GM12892 (cell line): Measurements from ENCODE around the gene ATP5ME.

ENCODE experiments used
- DNase-seq: peaks from one replicate; pipeline ENCODE4 v3.0.0; 2011; ENCODE audit not compliant: insufficient read length
- FAIRE-seq: peaks from 2 replicates; lab custom pipeline; 2011; peaks lifted over from hg19 to GRCh38; lab: Jason Lieb, UNC
- POLR2A ChIP-seq: IDR thresholded peaks from 2 replicates; pipeline ENCODE4 v1.6.1; 2011; ENCODE audit warnings: low read depth, low read length, control low read depth
- POLR2AphosphoS5 ChIP-seq: IDR thresholded peaks from 2 replicates; pipeline ENCODE4 v1.6.1; 2011; ENCODE audit warnings: low read depth, low read length, control low read depth
- TAF1 ChIP-seq: IDR thresholded peaks from 2 replicates; pipeline ENCODE4 v1.6.1; 2011; ENCODE audit warnings: low read depth, mild to moderate bottlenecking, control low read depth, low read length, borderline replicate concordance

ATP5ME gene

GRCh38 chr4:654871-655463, 19.1 kb downstream of the ATP5ME start:
- TF ChIP-seq POLR2A = no peak
- no peak for TF ChIP-seq TAF1
- no peak for TF ChIP-seq POLR2AphosphoS5
- DNase-seq (no peak), FAIRE-seq (no peak)

DNA sequence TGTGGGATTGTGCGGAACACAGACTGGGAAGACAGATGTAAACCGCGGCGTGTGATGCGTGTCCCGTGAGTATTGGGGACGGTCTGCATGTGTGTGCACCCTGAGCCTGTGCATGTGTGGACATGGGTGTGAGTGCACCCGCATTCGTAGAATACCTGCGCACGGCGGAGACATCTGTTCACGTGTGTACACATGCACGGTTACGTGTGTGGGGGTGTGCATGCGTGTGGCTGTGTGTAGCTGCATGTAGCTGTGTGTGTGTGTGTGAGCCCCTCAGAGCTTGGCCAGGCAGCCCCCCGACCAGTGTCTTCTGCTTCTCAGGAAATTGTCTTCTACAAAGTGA, 19.6 kb downstream of the ATP5ME start:
- FAIRE-seq (no peak), DNase-seq (no peak)
- TF ChIP-seq POLR2A = no peak
- TF ChIP-seq POLR2AphosphoS5 = no peak
- TF ChIP-seq TAF1 = no peak

GRCh38 chr4:653831-654502, 20.1 kb downstream of the ATP5ME start:
- FAIRE-seq = no peak
- DNase-seq = no peak
- TF ChIP-seq POLR2AphosphoS5 (no peak), TAF1 (no peak), POLR2A (no peak)

DNA sequence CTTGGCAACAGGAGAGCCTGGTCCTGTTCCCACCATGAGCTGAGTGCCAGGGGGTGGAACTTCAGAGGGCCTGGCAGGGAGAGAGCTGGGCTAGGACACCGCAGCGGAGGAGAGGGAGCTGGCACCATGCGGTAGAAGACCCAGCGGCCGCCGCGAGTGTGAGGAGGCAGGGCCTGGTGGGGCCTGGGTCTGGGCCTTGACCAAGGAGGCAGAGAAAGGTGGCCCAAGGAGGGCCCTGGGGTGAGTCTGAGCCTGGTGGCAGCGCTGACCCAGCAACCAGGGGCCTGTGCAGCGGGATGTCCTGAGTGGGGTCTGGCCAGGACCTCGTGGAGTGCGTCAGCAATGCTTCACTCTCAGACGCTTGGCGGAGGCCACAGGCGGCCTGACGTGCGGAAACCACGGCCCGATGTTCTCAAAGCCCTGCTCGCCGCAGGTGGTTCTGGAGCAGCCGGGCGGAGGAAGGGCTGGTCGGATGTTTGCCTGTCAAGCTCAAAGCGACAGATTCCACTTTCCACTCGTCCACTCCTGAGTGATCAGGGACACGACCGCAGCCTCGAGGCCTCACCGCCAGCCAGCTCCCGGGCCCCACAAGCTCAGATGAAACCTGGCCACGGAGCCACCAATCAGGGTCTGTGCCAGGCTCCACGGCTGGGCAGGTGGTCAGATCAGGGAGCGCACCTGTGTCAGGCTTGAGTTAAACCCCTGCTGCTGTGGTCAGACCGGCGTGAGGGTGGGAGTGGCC, 20.8 kb downstream of the ATP5ME start:
- FAIRE-seq = no peak
- no peak for TF ChIP-seq TAF1
- no peak for TF ChIP-seq POLR2A
- TF ChIP-seq POLR2AphosphoS5 = no peak
- no peak for DNase-seq

DNA sequence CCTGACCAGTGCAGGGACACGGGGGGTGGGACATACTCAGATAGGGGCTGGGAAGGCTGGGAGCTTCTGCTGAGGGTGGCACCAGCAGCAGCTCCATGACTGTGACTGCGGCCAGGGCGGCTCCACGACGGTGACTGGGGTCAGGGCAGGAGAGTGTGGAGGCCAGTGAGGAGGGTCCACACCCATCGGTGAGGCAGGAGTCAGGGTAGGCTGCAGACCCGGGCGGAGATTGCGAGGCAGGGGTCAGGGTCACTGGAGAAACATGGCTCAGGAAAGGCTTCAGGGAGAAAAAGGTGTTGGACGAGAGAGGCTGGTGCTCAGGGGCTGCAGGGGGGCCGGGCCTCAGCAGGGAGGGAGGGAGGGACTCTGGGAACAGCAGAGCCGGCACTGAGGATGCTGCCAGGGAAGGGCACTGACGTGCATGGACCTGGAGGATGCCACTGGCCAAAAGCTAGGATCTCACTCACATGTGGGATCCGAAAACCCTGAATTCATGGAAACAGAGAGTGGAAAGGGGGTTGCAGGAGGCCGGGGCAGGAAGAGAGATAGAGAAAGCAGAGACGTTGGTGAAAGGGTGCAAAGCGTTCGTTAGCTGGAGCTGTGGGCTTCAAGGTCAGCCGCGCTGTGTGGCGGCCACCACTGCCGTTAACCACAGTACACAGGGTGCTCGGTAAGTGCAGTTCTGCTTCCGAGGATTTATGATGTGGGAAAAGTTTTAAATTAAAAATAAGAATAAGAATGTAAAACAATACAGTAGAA, 22.0 kb downstream of the ATP5ME start:
- FAIRE-seq (no peak), DNase-seq (no peak)
- TF ChIP-seq POLR2AphosphoS5 (no peak), POLR2A (no peak), TAF1 (no peak)

- DNase-seq = no peak
- TF ChIP-seq POLR2A (no peak), POLR2AphosphoS5 (no peak), TAF1 (no peak)
- no peak for FAIRE-seq
These were observed 22.9 kb downstream of the ATP5ME start for GRCh38 chr4:650951-651883.

GRCh38 chr4:650461-650860, 23.6 kb downstream of the ATP5ME start:
- TF ChIP-seq POLR2AphosphoS5 (no peak), TAF1 (no peak), POLR2A (no peak)
- FAIRE-seq (no peak), DNase-seq (no peak)

DNA sequence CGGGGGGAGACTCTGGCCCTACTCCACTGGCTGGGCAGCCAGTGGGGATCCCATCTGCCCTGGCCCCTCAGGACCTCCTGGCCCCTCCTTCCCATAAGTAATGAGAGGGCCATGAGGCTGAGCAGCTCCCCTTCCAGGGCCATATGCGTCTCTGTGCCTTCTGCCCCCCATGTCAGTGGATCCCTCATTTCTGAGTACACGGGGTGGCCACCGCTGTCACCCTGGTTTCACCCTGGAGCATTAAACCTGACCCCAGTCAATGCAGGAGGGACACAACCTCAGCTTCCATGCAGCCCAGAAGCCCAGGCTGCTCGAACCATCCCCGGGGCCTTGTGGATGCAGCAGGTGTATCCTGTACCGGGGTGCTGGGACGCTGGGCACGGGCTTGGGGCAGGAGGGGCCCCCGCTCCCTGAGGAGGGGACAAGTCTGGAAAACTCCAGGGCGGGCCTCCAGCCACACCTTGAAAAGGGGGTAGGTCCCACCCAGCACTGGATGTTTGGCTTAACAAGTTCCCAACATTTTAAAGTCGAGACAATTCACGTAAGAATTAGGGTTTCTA, 24.2 kb downstream of the ATP5ME start:
- no peak for FAIRE-seq
- DNase-seq = no peak
- TF ChIP-seq POLR2A = no peak
- TF ChIP-seq POLR2AphosphoS5 = no peak
- TF ChIP-seq TAF1 = no peak

GRCh38 chr4:649293-649625, 24.8 kb downstream of the ATP5ME start:
- TF ChIP-seq POLR2AphosphoS5 (no peak), POLR2A (no peak), TAF1 (no peak)
- FAIRE-seq = no peak
- no peak for DNase-seq
